AG09309 (cell line): Measurements from ENCODE around the gene RABEP1.

Source experiments
- DNase-seq: peaks from one replicate; pipeline ENCODE4 v3.0.0-alpha.2; 2010; ENCODE audit warnings: low read depth
- H3K4me3 ChIP-seq: 2 replicates; pipeline ENCODE4 v1.5.1; 2011; ENCODE audit warnings: mild to moderate bottlenecking, low read depth, low read length, moderate library complexity; ENCODE audit not compliant: control insufficient read depth
- TF ChIP-seq, protein P1 (sequence below): IDR thresholded peaks from 2 replicates; pipeline ENCODE4 v1.5.1; 2011; ENCODE audit warnings: mild to moderate bottlenecking, low read depth, low read length, inconsistent platforms; ENCODE audit not compliant: insufficient read depth, control insufficient read depth; ENCODE audit errors: missing control alignments

RABEP1 gene

DNA sequence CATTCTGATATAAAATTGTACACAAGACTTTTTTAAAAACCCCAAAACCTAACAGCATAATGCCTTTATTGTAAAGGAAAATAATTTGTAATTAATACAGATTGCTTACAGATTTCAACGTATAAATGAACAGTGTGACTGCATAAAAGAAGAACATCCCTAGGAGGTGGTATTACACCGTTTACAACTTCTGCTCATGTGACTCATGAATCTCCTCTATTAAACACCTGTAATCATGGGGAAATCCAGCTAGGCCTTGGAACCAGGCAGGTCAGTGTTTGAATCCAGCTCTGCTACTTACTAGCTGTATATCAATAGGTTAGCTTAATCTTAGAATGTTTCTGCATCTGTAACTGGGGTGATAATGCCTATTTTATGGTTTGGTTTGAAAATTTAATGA, 15.2 kb downstream of the RABEP1 start:
- DNase-seq: no peak
- H3K4me3 ChIP-seq: no peak overlapping the region
- TF ChIP-seq, protein P1, sequence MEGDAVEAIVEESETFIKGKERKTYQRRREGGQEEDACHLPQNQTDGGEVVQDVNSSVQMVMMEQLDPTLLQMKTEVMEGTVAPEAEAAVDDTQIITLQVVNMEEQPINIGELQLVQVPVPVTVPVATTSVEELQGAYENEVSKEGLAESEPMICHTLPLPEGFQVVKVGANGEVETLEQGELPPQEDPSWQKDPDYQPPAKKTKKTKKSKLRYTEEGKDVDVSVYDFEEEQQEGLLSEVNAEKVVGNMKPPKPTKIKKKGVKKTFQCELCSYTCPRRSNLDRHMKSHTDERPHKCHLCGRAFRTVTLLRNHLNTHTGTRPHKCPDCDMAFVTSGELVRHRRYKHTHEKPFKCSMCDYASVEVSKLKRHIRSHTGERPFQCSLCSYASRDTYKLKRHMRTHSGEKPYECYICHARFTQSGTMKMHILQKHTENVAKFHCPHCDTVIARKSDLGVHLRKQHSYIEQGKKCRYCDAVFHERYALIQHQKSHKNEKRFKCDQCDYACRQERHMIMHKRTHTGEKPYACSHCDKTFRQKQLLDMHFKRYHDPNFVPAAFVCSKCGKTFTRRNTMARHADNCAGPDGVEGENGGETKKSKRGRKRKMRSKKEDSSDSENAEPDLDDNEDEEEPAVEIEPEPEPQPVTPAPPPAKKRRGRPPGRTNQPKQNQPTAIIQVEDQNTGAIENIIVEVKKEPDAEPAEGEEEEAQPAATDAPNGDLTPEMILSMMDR: no peak

DNA sequence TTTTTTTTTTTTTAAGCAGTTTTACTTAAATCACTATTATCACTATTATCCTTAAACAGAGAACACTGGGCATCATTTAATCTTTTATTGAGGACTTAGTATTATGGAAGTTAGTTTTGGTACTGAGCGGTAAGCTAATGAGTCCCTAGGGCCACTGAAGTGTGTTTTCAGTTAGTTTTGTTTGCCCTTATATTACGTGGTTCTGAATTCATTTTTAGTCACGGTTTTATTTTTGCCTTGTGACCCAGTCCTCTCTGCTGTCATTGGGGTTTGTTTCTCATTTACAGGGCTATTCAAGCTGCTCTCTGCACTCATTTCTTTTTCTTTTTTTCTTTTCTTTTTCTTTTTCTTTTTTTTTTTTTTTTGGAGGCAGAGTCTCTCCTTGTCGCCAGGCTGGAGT, 17.3 kb downstream of the RABEP1 start:
- H3K4me3 ChIP-seq: no peak overlapping the region
- TF ChIP-seq, protein P1: no peak
- no peak for DNase-seq

DNA sequence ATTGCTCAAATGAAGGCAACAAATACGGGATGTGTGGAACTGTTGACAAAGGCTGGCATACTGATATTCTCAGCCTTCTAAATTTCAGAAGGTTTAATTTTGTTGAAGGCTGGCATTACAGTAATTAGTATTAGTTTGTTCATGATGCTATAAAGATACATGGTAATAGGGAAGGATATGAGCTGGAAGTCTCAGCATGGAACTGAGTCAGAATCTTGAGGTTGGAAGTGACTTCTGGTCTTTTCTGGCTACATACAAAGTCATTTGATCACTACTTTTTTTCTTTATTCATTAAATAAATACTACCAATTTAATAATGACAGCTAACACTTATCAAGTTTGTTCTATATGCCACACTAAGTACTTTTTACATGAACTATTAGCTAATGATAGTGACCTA, 22.6 kb downstream of the RABEP1 start:
- TF ChIP-seq, protein P1: no peak
- H3K4me3 ChIP-seq: no peak overlapping the region
- no peak for DNase-seq

DNA sequence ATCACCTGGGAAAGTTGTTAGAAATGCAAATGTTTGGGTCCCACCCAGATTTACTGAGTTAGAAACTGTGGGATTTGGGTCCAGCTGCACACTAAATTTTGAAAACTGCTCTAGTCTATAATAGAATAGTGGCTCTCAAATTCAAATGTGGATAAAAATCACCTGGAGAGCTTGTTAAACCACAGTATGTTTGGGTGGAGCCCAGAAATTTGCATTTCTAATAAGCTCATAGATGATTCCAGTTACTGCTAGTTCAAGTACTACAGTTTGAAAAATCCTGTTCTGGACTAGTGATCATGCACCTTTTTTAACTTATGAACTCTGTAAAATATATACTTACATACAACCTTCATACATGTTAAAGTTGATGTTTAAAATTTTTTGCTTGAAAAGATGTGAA, 27.8 kb downstream of the RABEP1 start:
- no peak for DNase-seq

DNA sequence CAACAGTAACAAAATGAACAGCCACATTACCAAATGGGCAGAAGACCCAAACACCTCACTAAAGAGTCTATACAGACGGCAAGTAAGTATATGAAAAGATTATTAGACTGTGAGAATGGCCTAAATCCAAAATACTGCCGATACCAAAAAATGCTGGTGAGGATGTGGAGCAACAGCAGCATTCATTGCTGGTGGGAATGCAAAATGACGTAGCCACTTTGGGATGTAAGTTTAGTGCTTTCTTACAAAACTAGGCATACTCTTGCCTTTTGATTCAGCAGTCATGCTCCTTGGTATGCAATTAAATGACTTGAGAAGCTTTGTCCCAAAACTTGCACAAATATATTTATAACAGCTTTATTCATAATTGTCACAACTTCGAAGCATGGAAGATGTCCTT, 43.8 kb downstream of the RABEP1 start:
- TF ChIP-seq, protein P1: no peak
- H3K4me3 ChIP-seq: no peak overlapping the region
- DNase-seq: peak; percentile 17

More for the DNA sequence above, 27.8 kb downstream of the RABEP1 start:
- TF ChIP-seq, protein P1: no peak
- H3K4me3 ChIP-seq: no peak overlapping the region

DNA sequence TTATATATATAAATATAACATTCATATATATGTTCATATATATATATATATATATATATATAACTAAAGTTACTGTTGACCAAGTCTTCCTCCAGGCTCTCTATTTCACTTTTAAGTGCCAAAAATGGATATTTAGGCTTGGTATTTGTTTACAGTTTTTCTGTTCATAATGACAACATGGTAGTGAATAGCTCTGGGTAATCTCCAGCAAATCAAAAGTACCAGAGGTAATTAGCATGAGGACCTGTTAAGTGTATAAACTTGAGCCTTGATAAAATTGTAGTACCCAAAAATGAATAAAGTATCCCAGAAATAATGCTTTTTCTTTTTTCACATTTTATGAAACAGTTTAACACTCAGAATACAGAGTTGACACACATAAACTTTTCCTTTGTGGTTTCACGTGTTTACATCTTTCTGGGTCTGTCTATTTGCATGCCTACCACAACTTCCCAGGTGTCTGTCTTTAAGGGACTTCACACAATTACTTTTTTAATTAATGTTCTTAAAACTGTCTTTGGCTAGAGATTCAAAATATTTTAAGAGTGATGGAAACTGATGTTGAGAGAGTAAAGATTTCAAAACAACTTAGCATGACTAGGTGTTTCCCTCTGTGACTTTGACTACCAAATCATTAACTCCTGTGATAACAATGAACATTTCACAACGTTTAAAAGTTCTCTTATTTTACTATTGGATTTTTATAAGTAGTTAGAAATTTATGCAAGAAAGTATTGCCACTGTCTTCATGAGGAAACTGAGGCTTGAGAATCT, 47.9 kb downstream of the RABEP1 start:
- TF ChIP-seq, protein P1: no peak
- H3K4me3 ChIP-seq: no peak overlapping the region
- DNase-seq: peak; percentile 2
